GM12878 (cell line): ENCODE data around the gene ST6GALNAC3. TPM values are rescaled to one million over a fixed set of nuclear protein-coding genes. Genes with fewer than 3 reads are reported as not detected.

Experiments used
- ATAC-seq: fragments of 200-7000 bp; cut with Tn5 transposase; 3 replicates; pipeline ENCODE4 v1.9.1; 2020; ENCODE audit warnings: mild to moderate bottlenecking, moderate library complexity
- BruUV-seq: library from RNA; stranded (reverse); fragments of 400-500 nt; replicated peaks from 2 replicates; lab custom pipeline; 2021; lab: Mats Ljungman, UMichigan
- CTCF ChIA-PET: fragments of 300-600 bp; sonication (Branson Sonifier 250); formaldehyde crosslinking; extraction: SDS; loops from one replicate; lab custom pipeline; 2021; ENCODE audit warnings: inconsistent platforms; lab: Yijun Ruan, JAX
- POLR2A ChIA-PET: fragments of 350-600 bp; formaldehyde crosslinking; extraction: SDS; loops from one replicate; lab custom pipeline; 2021; ENCODE audit warnings: inconsistent platforms; lab: Charles Lee
- RAD21 ChIA-PET: fragments of 300-600 bp; sonication (Branson Sonifier 250); formaldehyde crosslinking; loops from one replicate; lab custom pipeline; 2023; ENCODE audit warnings: antibody characterized with exemption; ENCODE audit not compliant: unreplicated experiment; lab: Charles Lee
- SMC1A ChIA-PET: fragments of 300-600 bp; sonication (Branson Sonifier 250); formaldehyde crosslinking; loops from one replicate; lab custom pipeline; 2023; ENCODE audit not compliant: unreplicated experiment, uncharacterized antibody; lab: Charles Lee
- DNase-seq: peaks from one replicate; pipeline ENCODE4 v3.0.0-alpha.2; 2011; ENCODE audit warnings: low read depth, low spot score
- FAIRE-seq: peaks from 3 replicates; lab custom pipeline; 2011; peaks lifted over from hg19 to GRCh38; lab: Jason Lieb, UNC
- H2AFZ ChIP-seq: 2 replicates; pipeline ENCODE4 v1.6.0; 2011; ENCODE audit warnings: low read depth, low read length, control low read depth; ENCODE audit not compliant: control insufficient read depth
- H3K27ac ChIP-seq: 2 replicates; pipeline ENCODE4 v1.5.1; 2011; ENCODE audit warnings: control low read depth; ENCODE audit not compliant: control insufficient read depth, insufficient read depth
- H3K27me3 ChIP-seq, 2 experiments: replicated peaks in 1 of 2; 2 replicates each; pipeline versions ENCODE4 v1.6.0 to v1.6.1; 2011; ENCODE audit warnings: low read length in 1 of 2; ENCODE audit not compliant: control insufficient read depth in 2 of 2, insufficient read depth in 2 of 2
- H3K36me3 ChIP-seq, 2 experiments: 2 replicates each; pipeline ENCODE4 v1.5.1; 2011; ENCODE audit warnings: low read length in 1 of 2; ENCODE audit not compliant: control insufficient read depth in 2 of 2, insufficient read depth in 2 of 2
- H3K4me1 ChIP-seq: 2 replicates; pipeline ENCODE4 v1.6.1; 2011; ENCODE audit warnings: mild to moderate bottlenecking, low read length, moderate library complexity, mixed read lengths; ENCODE audit not compliant: control insufficient read depth, insufficient read depth
- H3K4me2 ChIP-seq: 2 replicates; pipeline ENCODE4 v1.6.0; 2011; ENCODE audit warnings: control low read depth; ENCODE audit not compliant: control insufficient read depth, insufficient read depth
- H3K4me3 ChIP-seq: fragments of 200-600 bp; sonication (generic); 2 replicates; pipeline ENCODE4 v1.5.1; 2016
- H3K79me2 ChIP-seq: 2 replicates; pipeline ENCODE4 v1.6.0; 2011; ENCODE audit warnings: low read length; ENCODE audit not compliant: control insufficient read depth, insufficient read depth
- H3K9ac ChIP-seq: 2 replicates; pipeline ENCODE4 v1.8.0; 2011; ENCODE audit warnings: low read length, control low read depth, mixed read lengths; ENCODE audit not compliant: control insufficient read depth, insufficient read depth
- H3K9me3 ChIP-seq: replicated peaks from 3 replicates; pipeline ENCODE4 v1.5.1; 2011; ENCODE audit warnings: mild to moderate bottlenecking, low read length; ENCODE audit not compliant: control insufficient read depth, insufficient read depth
- H4K20me1 ChIP-seq: 2 replicates; pipeline ENCODE4 v1.6.0; 2011; ENCODE audit not compliant: control insufficient read depth, insufficient read depth
- ETV6 ChIP-seq, 2 experiments: fragments of 450-650 bp in 1 of 2; IDR thresholded peaks in 1 of 2; conservative IDR thresholded peaks in 1 of 2; 2 replicates each; pipeline ENCODE4 v1.6.1; 2014; ENCODE audit warnings: antibody characterized with exemption in 1 of 2, borderline replicate concordance in 1 of 2, low read depth in 1 of 2, mild to moderate bottlenecking in 1 of 2, moderate library complexity in 1 of 2
- NFXL1 ChIP-seq: fragments of 450-650 bp; IDR thresholded peaks from 2 replicates; pipeline ENCODE4 v1.6.1; 2017; ENCODE audit warnings: antibody characterized with exemption, mild to moderate bottlenecking, borderline replicate concordance
- POLR2AphosphoS5 ChIP-seq: IDR thresholded peaks from 2 replicates; pipeline ENCODE4 v1.6.1; 2011; ENCODE audit warnings: mild to moderate bottlenecking, low read length, inconsistent platforms
- SMC3 ChIP-seq: IDR thresholded peaks from 2 replicates; pipeline ENCODE4 v1.6.1; 2011; ENCODE audit warnings: low read length, improper control_type of control experiment, borderline replicate concordance
- WGBS: methylation state at CpG from one replicate; pipeline ENCODE4 v1.1.6; 2016; ENCODE audit warnings: low lambda C conversion rate; ENCODE audit not compliant: insufficient replicate concordance, insufficient coverage; ENCODE audit errors: missing lambda C conversion rate; 5-methylcytosine and 5-hydroxymethylcytosine counted together
- in situ Hi-C: fragments of 300-500 bp; cut with MboI; formaldehyde crosslinking; loops from 9 replicates; pipeline ENCODE4 v1.14.3; 2018; ENCODE audit warnings: mixed read lengths
- intact Hi-C: fragments of 100-400 bp; cut with micrococcal nuclease; formaldehyde crosslinking; loops from one replicate; pipeline ENCODE4 v1.14.2; 2022; ENCODE audit not compliant: unreplicated experiment
- polyA plus RNA-seq, 11 experiments: library from polyadenylated mRNA; depleted of rRNA in 4 of 11; unstranded in 6 of 11; stranded (reverse) in 5 of 11; fragments of >200 nt; fragmentation: Nextera tagmentation in 4 of 11; fragmentation: Illumina TruSeq in 1 of 11; extraction: Ambion mirVana in 4 of 11; extraction: Trizol in 1 of 11; gene quantifications; 1 replicate in 1 of 11; 2 replicates in 10 of 11; pipeline versions ENCODE4 v1.2.1 to v1.2.3, GENCODE V29; 2011 to 2016; ENCODE audit warnings: inconsistent platforms in 2 of 11, missing spikeins in 2 of 11, low read depth in 1 of 11
- total RNA-seq, 4 experiments: library from RNA; depleted of rRNA in 3 of 4; stranded (reverse); fragments of >200 nt in 3 of 4; fragmentation: Illumina TruSeq in 1 of 4; extraction: Trizol in 1 of 4; gene quantifications; 2 replicates each; pipeline versions ENCODE4 v1.2.1 to v1.2.3, GENCODE V29; 2013 to 2021

The ST6GALNAC3 gene
- total and polyA plus RNA-seq, 10 of the 15 experiments (the other 5 are each of a cell fraction or from before 2014, with no cell fraction given): 0.04 to 0.68 (median 0.18) TPM; not detected in 3

DNA sequence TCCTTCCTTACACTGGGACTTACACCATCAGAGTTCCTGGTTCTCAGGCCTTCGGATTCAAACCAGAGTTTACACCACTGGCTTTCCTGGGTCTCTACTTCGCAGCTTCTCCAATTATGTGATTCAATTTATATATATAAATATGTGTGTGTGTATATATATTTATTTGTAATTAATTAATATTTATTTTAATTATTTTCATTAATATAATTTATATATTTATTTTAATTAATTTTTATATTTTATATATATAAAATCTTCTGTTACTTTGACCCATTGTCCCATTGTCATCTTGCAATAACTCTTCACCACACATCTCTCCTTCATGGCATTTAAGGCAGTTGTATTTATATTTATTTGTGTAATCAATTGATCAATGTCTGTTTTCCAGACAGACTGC, 28.4 kb upstream of the ST6GALNAC3 start:
- Histone ChIP-seq H4K20me1 (no peaks in the 10 kb centered on the region), H3K27me3 (no peaks in the 10 kb centered on the region; a peak in 2 of 4 replicates), H3K4me1 (no peaks in the 10 kb centered on the region), H2AFZ (no peak overlapping the region), H3K27ac (no peak overlapping the region), H3K4me3 (no peak overlapping the region), H3K9ac (no peak overlapping the region), H3K4me2 (no peak overlapping the region), H3K79me2 (no peaks in the 10 kb centered on the region), H3K9me3 (no peaks in the 10 kb centered on the region), H3K36me3 (no peaks in the 10 kb centered on the region)
- intact Hi-C loops (no loop called here), in situ Hi-C loops (no loop called here)
- RAD21 ChIA-PET: no interaction called here
- no peak for DNase-seq
- TF ChIP-seq ETV6 (conservative IDR thresholded peaks at IDR 0.05 in 1 of 2, IDR thresholded peaks at IDR 0.05 in 1 of 2; ENCODE audit: borderline replicate concordance in 1 of 2, low read depth in 1 of 2): no peak
- SMC1A ChIA-PET: no interaction called here
- BruUV-seq: no TSS peak
- POLR2A ChIA-PET: no interaction called here
- WGBS: 11% methylated on average over 2 of the region's 2 CpGs
- no peak for ATAC-seq
- FAIRE-seq: no peak
- CTCF ChIA-PET: no interaction called here

DNA sequence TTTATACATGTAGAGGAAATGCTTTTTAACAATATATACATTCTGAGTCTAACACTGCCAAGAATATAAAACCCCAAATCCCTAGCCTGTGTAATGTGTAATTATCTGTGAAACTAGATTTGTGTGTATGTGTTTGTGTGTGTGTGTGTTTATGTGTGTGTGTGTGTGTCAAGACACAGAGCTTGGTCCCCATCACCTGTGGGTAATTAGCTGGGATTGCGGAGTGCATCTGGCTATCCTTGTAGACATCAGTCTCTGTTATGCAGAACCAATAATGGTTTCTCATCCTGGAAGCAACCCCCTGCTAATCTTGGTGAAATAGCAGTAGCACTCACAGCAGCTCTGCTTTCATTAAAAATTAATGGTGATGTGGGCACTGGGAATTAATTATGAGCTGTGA, 26.3 kb upstream of the ST6GALNAC3 start:
- POLR2A ChIA-PET: no interaction called here
- no peak overlapping the region for H3K4me3 ChIP-seq
- no peak overlapping the region for H2AFZ ChIP-seq
- H3K4me1 ChIP-seq: no peaks in the 10 kb centered on the region
- H3K9ac ChIP-seq: no peak overlapping the region
- H3K4me2 ChIP-seq: no peak overlapping the region
- RAD21 ChIA-PET: no interaction called here
- in situ Hi-C loops: no loop called here
- FAIRE-seq: no peak
- no peak for ATAC-seq
- no TSS peak for BruUV-seq
- CTCF ChIA-PET: no interaction called here
- intact Hi-C loops: no loop called here
- DNase-seq: no peak
- no peaks in the 10 kb centered on the region for H3K9me3 ChIP-seq
- H4K20me1 ChIP-seq: no peaks in the 10 kb centered on the region
- TF ChIP-seq POLR2AphosphoS5: no peak
- TF ChIP-seq SMC3: no peak
- no peak for TF ChIP-seq NFXL1
- TF ChIP-seq, all 136 proteins: peak for 0
- H3K27me3 ChIP-seq: no peaks in the 10 kb centered on the region; a peak in 1 of 4 replicates
- WGBS: 94% methylated on average over 1 of the region's 1 CpG
- no peaks in the 10 kb centered on the region for H3K36me3 ChIP-seq
- SMC1A ChIA-PET: interaction anchor here (0.7 kb wide), 1 partner anchor 16 kb away, joined by 3 read pairs; no protein-coding TSS in a partner anchor
- no peaks in the 10 kb centered on the region for H3K79me2 ChIP-seq
- H3K27ac ChIP-seq: no peak overlapping the region
